HG03139 (cell line): ENCODE measurements around the gene HLA-DQA2.
"Not testable (repeated sequence)": the region's sequence is repeated elsewhere in the genome, so short reads cannot be mapped to it uniquely, and the experiment has no call there.

Source experiments
- ATAC-seq: cut with Tn5 transposase; IDR thresholded peaks from one replicate; pipeline ENCODE4 v1.9.1; 2021; ENCODE audit not compliant: unreplicated experiment

Gene HLA-DQA2

GRCh38 chr6:32775071-32775470 is 33.9 kb downstream of the HLA-DQA2 start:
- ATAC-seq: no peak

GRCh38 chr6:32779036-32779435 is 37.8 kb downstream of the HLA-DQA2 start:
- ATAC-seq: no peak

- ATAC-seq: not testable (repeated sequence)
Observed at GRCh38 chr6:32782923-32783322, 41.7 kb downstream of the HLA-DQA2 start.

GRCh38 chr6:32785781-32786533 is 44.8 kb downstream of the HLA-DQA2 start:
- ATAC-seq: no peak

GRCh38 chr6:32790306-32790705 is 49.1 kb downstream of the HLA-DQA2 start:
- ATAC-seq: no peak

GRCh38 chr6:32792901-32793435 is 51.8 kb downstream of the HLA-DQA2 start:
- ATAC-seq: no peak

GRCh38 chr6:32794510-32794909 is 53.3 kb downstream of the HLA-DQA2 start:
- ATAC-seq: no peak
